Upper lobe of right lung (tissue), 1 donor: ENCODE results near the gene BAIAP2L1. TPM values are rescaled to one million over a fixed set of nuclear protein-coding genes. Genes with fewer than 3 reads are reported as not detected.

Source experiments
- ATAC-seq: fragments of 200-7000 bp; cut with Tn5 transposase; one replicate; pipeline ENCODE4 v1.9.1; 2020; ENCODE audit warnings: mild to moderate bottlenecking, moderate library complexity
- DNase-seq: peaks from one replicate; pipeline ENCODE4 v3.0.0-alpha.2; 2020
- H3K27ac ChIP-seq: fragments of 200-600 bp; one replicate; pipeline ENCODE4 v1.8.0; 2022
- H3K27me3 ChIP-seq: fragments of 200-600 bp; one replicate; pipeline ENCODE4 v1.8.0; 2022; ENCODE audit warnings: mild to moderate bottlenecking
- H3K36me3 ChIP-seq: fragments of 200-600 bp; one replicate; pipeline ENCODE4 v1.8.0; 2022
- H3K4me1 ChIP-seq: fragments of 200-600 bp; one replicate; pipeline ENCODE4 v1.8.0; 2022
- H3K4me3 ChIP-seq: fragments of 200-600 bp; one replicate; pipeline ENCODE4 v1.8.0; 2022; ENCODE audit warnings: mild to moderate bottlenecking
- H3K9me3 ChIP-seq: fragments of 200-600 bp; one replicate; pipeline ENCODE4 v1.8.0; 2022
- intact Hi-C: fragments of 100-400 bp; cut with DNase I; formaldehyde crosslinking; loops from one replicate; pipeline ENCODE4 v1.11.0; 2022
- total RNA-seq: library from RNA; stranded (reverse); fragmentation: NEBNext Ultra II Directional; extraction: Animal tissue kit (Norgen Biotek cat#: 25700); gene quantifications from one replicate; pipeline ENCODE4 v1.2.1, GENCODE V29; 2021
- TF ChIP-seq, protein P1 (sequence below): fragments of 200-600 bp; IDR thresholded peaks from one replicate; pipeline ENCODE4 v1.8.0; 2022; ENCODE audit warnings: antibody characterized with exemption
- donor health status: DM: no; HTN: yes; CAD: no; lungs with severe emphysema.

Gene BAIAP2L1
- total RNA-seq, 1 donor from 2014 or later = 22.9 TPM

DNA sequence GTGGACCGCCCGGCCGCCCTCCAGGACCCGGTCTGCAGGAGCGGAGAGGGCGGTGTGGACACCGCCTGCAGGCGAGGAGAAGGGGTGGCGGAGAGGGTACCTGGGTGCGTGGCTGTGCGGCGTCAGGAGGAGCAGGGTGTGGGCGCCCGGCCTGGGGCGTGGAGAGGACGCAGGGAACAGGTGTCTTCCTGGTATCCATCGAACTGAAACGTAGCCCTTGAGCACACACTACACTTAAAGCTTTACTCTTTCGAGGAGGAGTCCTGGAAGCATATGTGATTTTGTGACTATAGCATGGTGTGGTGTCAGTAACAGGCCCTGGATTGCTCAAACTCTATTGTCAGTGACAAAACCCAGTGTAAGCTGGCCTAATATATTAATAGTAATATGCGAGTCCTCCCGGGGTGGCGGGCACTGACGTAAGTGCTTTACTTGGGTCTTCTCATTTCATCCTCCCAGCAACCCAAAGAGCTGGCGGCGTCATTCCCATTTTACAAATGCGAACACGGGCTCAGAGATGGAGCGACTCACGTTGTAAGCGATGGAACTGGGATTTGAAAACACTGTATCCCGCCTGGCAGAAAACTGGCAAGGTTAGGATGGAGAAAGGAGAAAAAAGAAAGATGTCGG is 148.3 kb downstream of the BAIAP2L1 start:
- ATAC-seq = no peak
- intact Hi-C loops = no loop called here
- H3K9me3 ChIP-seq = no peaks in the 10 kb centered on the region

DNA sequence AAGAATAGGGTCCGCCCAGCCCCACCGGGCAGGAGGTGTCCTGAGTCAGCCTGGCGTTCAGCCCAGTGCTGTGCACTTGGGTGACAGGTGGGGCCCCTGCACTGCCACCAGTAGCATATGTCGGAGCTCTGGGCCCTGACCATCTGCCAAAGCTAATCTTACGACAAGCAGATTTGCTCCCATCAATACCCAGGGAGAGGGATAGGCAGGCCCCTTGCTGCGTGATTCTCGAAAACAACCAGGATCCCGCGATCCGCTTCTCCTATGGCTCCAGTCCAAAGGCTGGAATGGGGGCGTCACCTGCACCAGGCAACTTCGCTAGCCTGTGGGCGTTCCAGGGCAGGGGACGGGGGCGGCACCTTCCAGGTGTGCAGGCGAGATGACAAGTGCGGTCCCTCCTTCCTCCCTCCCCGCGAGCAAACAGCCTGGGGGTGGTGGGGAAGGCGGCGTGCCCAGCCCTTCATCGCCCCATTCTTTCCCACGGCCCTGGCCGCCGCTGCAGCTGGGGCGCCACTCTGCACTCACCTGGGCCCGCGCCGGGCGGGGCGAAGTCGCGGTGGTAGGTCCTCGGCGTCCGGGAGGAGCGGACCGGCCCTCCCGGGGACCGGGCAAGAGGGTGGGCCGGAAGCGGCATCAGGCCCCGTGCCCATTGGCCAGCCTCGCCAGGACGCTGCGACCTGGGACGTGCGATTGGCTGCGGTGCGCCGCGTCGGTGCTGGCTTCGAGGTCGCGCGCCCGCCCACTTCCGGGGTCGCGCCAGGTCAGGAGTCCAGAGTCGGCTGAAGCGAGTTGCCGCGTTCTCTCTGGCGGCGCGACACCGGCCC is 149.1 kb downstream of the BAIAP2L1 start, which contains the start of gene TECPR1:
TECPR1 (minus strand) TSS at position 632 of the 824 bp plus-strand sequence. CDS start 6,086 bp downstream, outside the sequence.
- DNase-seq (peak; percentile 98), ATAC-seq (peak; percentile 98)
- Histone ChIP-seq H3K4me1 (peaks cover 52% of the 10 kb centered on the region), H3K4me3 (peak within 1 kb of the TSS; percentile 94), H3K9me3 (no peaks in the 10 kb centered on the region), H3K27me3 (no peaks in the 10 kb centered on the region), H3K36me3 (peaks cover 3% of the 10 kb centered on the region), H3K27ac (peak within 1 kb of the TSS; percentile 88)
- intact Hi-C loops = no loop called here
- TF ChIP-seq, protein P1, sequence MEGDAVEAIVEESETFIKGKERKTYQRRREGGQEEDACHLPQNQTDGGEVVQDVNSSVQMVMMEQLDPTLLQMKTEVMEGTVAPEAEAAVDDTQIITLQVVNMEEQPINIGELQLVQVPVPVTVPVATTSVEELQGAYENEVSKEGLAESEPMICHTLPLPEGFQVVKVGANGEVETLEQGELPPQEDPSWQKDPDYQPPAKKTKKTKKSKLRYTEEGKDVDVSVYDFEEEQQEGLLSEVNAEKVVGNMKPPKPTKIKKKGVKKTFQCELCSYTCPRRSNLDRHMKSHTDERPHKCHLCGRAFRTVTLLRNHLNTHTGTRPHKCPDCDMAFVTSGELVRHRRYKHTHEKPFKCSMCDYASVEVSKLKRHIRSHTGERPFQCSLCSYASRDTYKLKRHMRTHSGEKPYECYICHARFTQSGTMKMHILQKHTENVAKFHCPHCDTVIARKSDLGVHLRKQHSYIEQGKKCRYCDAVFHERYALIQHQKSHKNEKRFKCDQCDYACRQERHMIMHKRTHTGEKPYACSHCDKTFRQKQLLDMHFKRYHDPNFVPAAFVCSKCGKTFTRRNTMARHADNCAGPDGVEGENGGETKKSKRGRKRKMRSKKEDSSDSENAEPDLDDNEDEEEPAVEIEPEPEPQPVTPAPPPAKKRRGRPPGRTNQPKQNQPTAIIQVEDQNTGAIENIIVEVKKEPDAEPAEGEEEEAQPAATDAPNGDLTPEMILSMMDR = no peak

More for the DNA sequence above, 148.3 kb downstream of the BAIAP2L1 start:
- TF ChIP-seq, protein P1 = no peak
- Histone ChIP-seq H3K36me3 (peaks cover 11% of the 10 kb centered on the region), H3K27ac (peak overlapping the region; percentile 88), H3K4me1 (peaks cover 45% of the 10 kb centered on the region), H3K27me3 (no peaks in the 10 kb centered on the region), H3K4me3 (peak overlapping the region; percentile 94)
- no peak for DNase-seq

DNA sequence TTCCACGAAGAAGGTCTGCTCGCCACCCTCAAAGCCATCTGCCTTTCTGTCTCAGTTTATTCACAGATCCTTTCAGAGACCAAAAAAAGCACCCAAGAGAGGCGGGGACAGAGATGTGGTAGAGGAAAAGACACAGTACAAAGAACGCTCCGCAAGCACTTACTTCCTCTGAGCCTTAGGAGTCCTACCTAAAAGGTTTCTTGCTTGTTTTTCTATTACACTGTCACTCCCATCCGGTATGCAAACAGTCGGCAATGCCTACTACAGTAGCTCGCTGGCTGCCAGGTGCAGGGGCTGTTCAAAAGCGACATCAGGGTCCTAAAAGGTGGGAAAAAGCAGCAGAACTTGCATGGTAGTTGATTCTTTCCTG is 149.7 kb downstream of the BAIAP2L1 start:
- ATAC-seq (peak; percentile 1), DNase-seq (no peak)
- TF ChIP-seq, protein P1 = no peak
- intact Hi-C loops = no loop called here
- no peaks in the 10 kb centered on the region for H3K27me3 ChIP-seq
- no peaks in the 10 kb centered on the region for H3K36me3 ChIP-seq
- H3K9me3 ChIP-seq = no peaks in the 10 kb centered on the region
- H3K4me1 ChIP-seq = peaks cover 57% of the 10 kb centered on the region
- peak overlapping the region; percentile 94 for H3K4me3 ChIP-seq
- peak overlapping the region; percentile 88 for H3K27ac ChIP-seq

DNA sequence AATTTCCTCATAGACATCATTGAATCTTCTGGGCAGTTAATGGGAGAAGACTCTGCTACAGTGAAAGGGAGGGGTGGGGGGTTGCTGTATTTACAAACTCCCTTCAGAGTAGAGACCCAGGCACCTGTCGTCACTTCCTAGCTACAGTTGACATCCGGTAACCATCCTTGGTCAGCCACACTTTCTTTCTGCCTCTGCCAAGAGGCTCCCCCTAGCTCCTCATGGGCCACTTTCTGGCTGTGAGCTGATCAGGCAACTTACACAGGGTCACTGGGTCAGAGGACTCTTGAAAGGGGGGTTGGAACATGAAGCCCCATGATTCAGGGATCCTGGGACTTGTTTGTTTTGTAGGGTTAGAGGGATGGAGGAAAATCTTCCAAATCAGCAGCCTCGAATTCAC is 150.1 kb downstream of the BAIAP2L1 start:
- peaks cover 57% of the 10 kb centered on the region for H3K4me1 ChIP-seq
- no peaks in the 10 kb centered on the region for H3K9me3 ChIP-seq
- no peaks in the 10 kb centered on the region for H3K27me3 ChIP-seq
- H3K36me3 ChIP-seq = no peaks in the 10 kb centered on the region
- peak overlapping the region; percentile 94 for H3K4me3 ChIP-seq
- peak overlapping the region; percentile 88 for H3K27ac ChIP-seq
- no peak for ATAC-seq
- DNase-seq = no peak
- intact Hi-C loops = no loop called here
- TF ChIP-seq, protein P1 = no peak

DNA sequence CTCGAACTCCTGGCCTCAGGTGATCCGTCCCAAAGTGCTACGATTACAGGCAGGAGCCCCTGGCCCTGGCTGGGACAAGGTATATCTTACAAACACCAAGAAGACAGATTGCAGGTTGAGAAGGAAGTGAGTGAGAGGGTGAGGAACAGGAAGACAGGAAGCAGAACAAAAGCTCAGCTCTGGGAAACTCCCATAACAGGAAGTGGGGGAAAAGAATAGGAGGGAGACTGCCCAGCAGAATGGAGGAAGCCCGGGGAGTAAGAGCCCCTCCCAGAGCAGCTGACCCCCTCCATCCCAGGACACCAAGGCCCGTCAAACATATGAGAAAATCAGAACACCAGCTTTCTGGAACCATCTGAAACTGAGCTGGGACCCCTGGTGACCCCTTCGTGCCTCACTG is 151.8 kb downstream of the BAIAP2L1 start:
- Histone ChIP-seq H3K9me3 (no peaks in the 10 kb centered on the region), H3K4me1 (peaks cover 69% of the 10 kb centered on the region), H3K4me3 (no peak overlapping the region), H3K36me3 (peaks cover 5% of the 10 kb centered on the region), H3K27me3 (no peaks in the 10 kb centered on the region), H3K27ac (peak overlapping the region; percentile 88)
- DNase-seq (no peak), ATAC-seq (peak; percentile 3)
- intact Hi-C loops = no loop called here
- TF ChIP-seq, protein P1 = no peak
